Liver (tissue), 9 donors: ENCODE results near the gene NNT. TPM values are rescaled to one million over a fixed set of nuclear protein-coding genes. Genes with fewer than 3 reads are reported as not detected.
"Not testable (repeated sequence)": the region's sequence is repeated elsewhere in the genome, so short reads cannot be mapped to it uniquely, and the experiment has no call there.

ENCODE experiments used
- DNase-seq: peaks from one replicate; pipeline ENCODE4 v3.0.0-alpha.2; 2017; ENCODE audit warnings: low spot score
- H3K27ac ChIP-seq, 2 donors: one replicate each; pipeline ENCODE4 v1.7.0; 2013; ENCODE audit warnings: inconsistent platforms in 2 of 2, low read length in 2 of 2, control low read depth in 1 of 2, low read depth in 1 of 2, mild to moderate bottlenecking in 1 of 2
- H3K27me3 ChIP-seq, 4 donors: one replicate each; pipeline versions ENCODE4 v1.6.1 to v1.7.0; 2013; ENCODE audit warnings: low read length in 3 of 4, inconsistent platforms in 1 of 4, mild to moderate bottlenecking in 1 of 4, moderate library complexity in 1 of 4; ENCODE audit not compliant: control insufficient read depth in 4 of 4, insufficient read depth in 4 of 4
- H3K36me3 ChIP-seq, 4 donors: one replicate each; pipeline versions ENCODE4 v1.6.1 to v1.7.0; 2013; ENCODE audit warnings: low read length in 3 of 4, mild to moderate bottlenecking in 3 of 4, low read depth in 1 of 4, moderate library complexity in 1 of 4; ENCODE audit not compliant: control insufficient read depth in 4 of 4, insufficient read depth in 3 of 4
- H3K4me1 ChIP-seq, 4 donors: one replicate each; pipeline versions ENCODE4 v1.6.1 to v1.7.0; 2013; ENCODE audit warnings: low read length in 3 of 4, mild to moderate bottlenecking in 3 of 4, moderate library complexity in 1 of 4; ENCODE audit not compliant: control insufficient read depth in 4 of 4, insufficient read depth in 4 of 4
- H3K4me3 ChIP-seq, 3 donors: one replicate each; pipeline versions ENCODE4 v1.6.1 to v1.7.0; 2013; ENCODE audit warnings: low read length in 3 of 3, control low read depth in 1 of 3, low read depth in 1 of 3, mild to moderate bottlenecking in 1 of 3
- H3K9ac ChIP-seq, 2 donors: one replicate each; pipeline ENCODE4 v1.7.0; 2013; ENCODE audit warnings: low read length in 2 of 2, mild to moderate bottlenecking in 2 of 2, moderate library complexity in 2 of 2, control low read depth in 1 of 2, low read depth in 1 of 2
- H3K9me3 ChIP-seq, 4 donors: one replicate each; pipeline versions ENCODE4 v1.6.1 to v1.7.0; 2013; ENCODE audit warnings: low read length in 3 of 4; ENCODE audit not compliant: control insufficient read depth in 4 of 4
- ATF3 ChIP-seq: IDR thresholded peaks from 2 replicates; pipeline ENCODE4 v1.6.1; 2016; ENCODE audit warnings: antibody characterized with exemption
- CTCF ChIP-seq: fragments of 150-350 bp; IDR thresholded peaks from 2 replicates; pipeline ENCODE4 v1.5.1; 2017; ENCODE audit warnings: improper control_type of control experiment, low read depth, low read length; ENCODE audit not compliant: missing input control
- EGR1 ChIP-seq, 2 donors: IDR thresholded peaks; 2 replicates each; pipeline ENCODE4 v1.6.1; 2016 to 2018; ENCODE audit warnings: antibody characterized with exemption in 2 of 2, low read depth in 2 of 2
- FOXA1 ChIP-seq: IDR thresholded peaks from 2 replicates; pipeline ENCODE4 v1.6.1; 2016; ENCODE audit warnings: antibody characterized with exemption
- FOXA2 ChIP-seq: IDR thresholded peaks from 2 replicates; pipeline ENCODE4 v1.6.1; 2016; ENCODE audit warnings: antibody characterized with exemption
- GABPA ChIP-seq, 2 donors: IDR thresholded peaks in 1 of 2; conservative IDR thresholded peaks in 1 of 2; 2 replicates each; pipeline ENCODE4 v1.6.1; 2016; ENCODE audit warnings: antibody characterized with exemption in 2 of 2, mild to moderate bottlenecking in 1 of 2, moderate library complexity in 1 of 2
- HNF4A ChIP-seq, 2 donors: conservative IDR thresholded peaks; 2 replicates each; pipeline ENCODE4 v1.6.1; 2016; ENCODE audit warnings: antibody characterized with exemption in 2 of 2, mild to moderate bottlenecking in 2 of 2
- HNF4G ChIP-seq: IDR thresholded peaks from 2 replicates; pipeline ENCODE4 v1.6.1; 2016; ENCODE audit warnings: antibody characterized with exemption
- JUND ChIP-seq, 2 donors: IDR thresholded peaks; 2 replicates each; pipeline ENCODE4 v1.6.1; 2016; ENCODE audit warnings: antibody characterized with exemption in 2 of 2
- NR2F2 ChIP-seq: IDR thresholded peaks from 2 replicates; pipeline ENCODE4 v1.6.1; 2016; ENCODE audit warnings: antibody characterized with exemption
- RXRA ChIP-seq, 2 donors: IDR thresholded peaks; 2 replicates each; pipeline ENCODE4 v1.6.1; 2017 to 2018; ENCODE audit warnings: antibody characterized with exemption in 2 of 2, mild to moderate bottlenecking in 1 of 2
- SP1 ChIP-seq: IDR thresholded peaks from 2 replicates; pipeline ENCODE4 v1.6.1; 2018; ENCODE audit warnings: antibody characterized with exemption, mild to moderate bottlenecking
- TAF1 ChIP-seq: conservative IDR thresholded peaks from 2 replicates; pipeline ENCODE4 v1.6.1; 2016; ENCODE audit warnings: antibody characterized with exemption, mild to moderate bottlenecking
- YY1 ChIP-seq: IDR thresholded peaks from 2 replicates; pipeline ENCODE4 v1.6.1; 2016; ENCODE audit warnings: antibody characterized with exemption, mild to moderate bottlenecking
- WGBS: extraction: QIAGEN DNeasy Blood & Tissue Kit; methylation state at CpG from one replicate; pipeline ENCODE4 v1.1.7; 2013; 5-methylcytosine and 5-hydroxymethylcytosine counted together
- polyA plus RNA-seq, 2 donors: library from polyadenylated mRNA; stranded (reverse) in 1 of 2; unstranded in 1 of 2; fragments of 200-250 nt in 1 of 2; fragments of >200 nt in 1 of 2; fragmentation: Nextera tagmentation in 1 of 2; extraction: Ambion mirVana in 1 of 2; gene quantifications; one replicate each; pipeline versions ENCODE4 v1.2.1 to v1.2.3, GENCODE V29; 2013 to 2015
- total RNA-seq, 2 donors: library from RNA; depleted of rRNA; stranded (reverse); fragments of >200 nt; gene quantifications; one replicate each; pipeline ENCODE4 v1.2.3, GENCODE V29; 2014
- TF ChIP-seq, protein P1 (sequence below): IDR thresholded peaks from 2 replicates; pipeline ENCODE4 v1.6.1; 2016; ENCODE audit warnings: antibody characterized with exemption
- TF ChIP-seq, protein P2 (sequence below): IDR thresholded peaks from 2 replicates; pipeline ENCODE4 v1.6.1; 2016; ENCODE audit warnings: antibody characterized with exemption, mild to moderate bottlenecking
- donor health status: healthy.
- donor health status: healthy.
- donor health status: healthy.
- donor health status: healthy.
- donor health status: healthy.

Gene NNT
- total and polyA plus RNA-seq, 4 donors = 45.4 to 154 (median 89.2) TPM

DNA sequence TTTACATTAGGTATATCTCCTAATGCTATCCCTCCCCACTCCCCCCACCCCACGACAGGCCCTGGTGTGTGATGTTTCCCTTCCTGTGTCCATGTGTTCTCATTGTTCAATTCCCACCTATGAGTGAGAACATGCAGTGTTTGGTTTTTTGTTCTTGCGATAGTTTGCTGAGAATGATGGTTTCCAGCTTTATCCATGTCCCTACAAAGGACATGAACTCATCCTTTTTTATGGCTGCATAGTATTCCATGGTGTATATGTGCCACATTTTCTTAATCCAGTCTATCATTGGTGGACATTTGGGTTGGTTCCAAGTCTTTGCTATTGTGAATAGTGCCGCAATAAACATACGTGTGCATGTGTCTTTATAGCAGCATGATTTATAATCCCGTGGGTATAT is 64.4 kb downstream of the NNT start:
- H3K36me3 ChIP-seq, DNase-seq, H3K9me3 ChIP-seq: not testable (repeated sequence)

GRCh38 chr5:43674536-43674935 is 71.6 kb downstream of the NNT start:
- Histone ChIP-seq H3K4me3 (no peak overlapping the region), H3K9ac (no peak overlapping the region), H3K27me3 (no peaks in the 10 kb centered on the region), H3K36me3 (peaks cover 3 to 33% (median 6%) of the 10 kb centered on the region in 4 donors), H3K27ac (no peak overlapping the region), H3K9me3 (no peaks in the 10 kb centered on the region), H3K4me1 (no peaks in the 10 kb centered on the region)
- TF ChIP-seq YY1 (no peak), CTCF (no peak), EGR1 (IDR thresholded peaks at IDR 0.05; ENCODE audit: low read depth in 2 of 2) (no peak), HNF4G (no peak), SP1 (no peak), RXRA (IDR thresholded peaks at IDR 0.05) (no peak), ATF3 (no peak), FOXA1 (no peak), JUND (IDR thresholded peaks at IDR 0.05) (no peak), FOXA2 (no peak)
- no peak for DNase-seq

More for the DNA sequence above, 64.4 kb downstream of the NNT start:
- H3K27ac ChIP-seq, H3K9ac ChIP-seq, H3K4me3 ChIP-seq, H3K27me3 ChIP-seq, H3K4me1 ChIP-seq: not testable (repeated sequence)
- WGBS = 98% methylated on average over 5 of the region's 5 CpGs

DNA sequence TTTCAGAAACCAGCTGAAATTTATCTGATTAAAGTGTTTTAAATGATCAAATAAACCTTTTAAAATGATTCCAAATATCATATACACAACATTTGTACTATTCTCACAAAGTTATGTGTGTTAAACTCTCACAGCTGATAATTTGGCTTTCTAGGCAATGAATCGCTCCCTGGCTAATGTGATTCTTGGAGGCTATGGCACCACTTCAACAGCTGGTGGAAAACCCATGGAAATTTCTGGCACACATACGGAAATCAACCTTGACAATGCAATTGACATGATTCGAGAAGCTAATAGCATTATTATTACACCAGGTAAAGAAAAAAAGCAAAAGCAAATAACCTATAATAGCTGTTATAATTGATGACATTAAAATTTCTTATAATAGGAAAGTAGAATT is 72.4 kb downstream of the NNT start:
- Histone ChIP-seq H3K27me3 (no peaks in the 10 kb centered on the region), H3K36me3 (peaks cover 4 to 36% (median 7%) of the 10 kb centered on the region in 4 donors), H3K4me1 (no peaks in the 10 kb centered on the region), H3K9ac (no peak overlapping the region), H3K27ac (no peak overlapping the region), H3K4me3 (no peak overlapping the region), H3K9me3 (no peaks in the 10 kb centered on the region)
- DNase-seq = no peak
- WGBS = 98% methylated on average over 3 of the region's 3 CpGs
- TF ChIP-seq JUND (IDR thresholded peaks at IDR 0.05) (no peak), HNF4A (conservative IDR thresholded peaks at IDR 0.05) (no peak), TAF1 (no peak), NR2F2 (no peak)

DNA sequence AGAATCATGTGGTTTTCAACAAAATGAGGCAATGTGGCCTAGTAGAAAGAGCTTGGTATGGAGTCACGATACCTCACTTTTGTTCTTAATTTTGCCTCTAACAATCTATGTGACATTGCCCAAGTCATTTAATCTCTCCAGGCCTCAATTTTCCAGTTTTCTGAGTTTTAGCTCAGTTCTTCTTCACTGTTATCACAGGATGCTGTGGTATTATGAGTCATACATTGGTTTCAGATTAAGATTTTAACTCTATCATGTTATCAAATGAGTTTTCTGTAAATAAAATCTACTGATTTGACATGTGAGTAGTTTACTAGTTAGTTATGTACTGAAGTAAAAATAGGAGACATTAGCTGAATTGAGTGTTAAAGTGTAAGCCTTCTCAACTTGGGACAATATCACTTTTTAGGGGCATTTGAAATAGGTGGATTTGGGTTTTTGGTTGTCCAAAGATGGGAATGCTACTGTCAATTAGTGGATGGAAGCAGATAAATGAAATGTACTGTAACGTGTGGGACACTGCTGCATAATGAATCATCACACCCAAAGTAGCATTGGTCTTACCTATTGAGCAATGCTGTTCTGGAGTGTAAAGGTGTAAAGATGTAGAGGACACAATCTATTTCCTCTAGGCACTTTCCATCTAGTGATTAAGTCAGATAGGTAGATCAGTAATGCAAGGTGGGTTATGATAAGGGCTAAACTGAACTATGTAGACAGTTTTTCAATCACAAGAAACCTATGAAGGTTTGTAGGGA is 73.3 kb downstream of the NNT start:
- Histone ChIP-seq H3K9me3 (no peaks in the 10 kb centered on the region), H3K27ac (no peak overlapping the region), H3K27me3 (no peaks in the 10 kb centered on the region), H3K9ac (no peak overlapping the region), H3K36me3 (peaks cover 4 to 41% (median 7%) of the 10 kb centered on the region in 4 donors), H3K4me3 (no peak overlapping the region), H3K4me1 (no peaks in the 10 kb centered on the region)
- DNase-seq = no peak
- WGBS = 95% methylated on average over 2 of the region's 2 CpGs
- TF ChIP-seq, protein P1, sequence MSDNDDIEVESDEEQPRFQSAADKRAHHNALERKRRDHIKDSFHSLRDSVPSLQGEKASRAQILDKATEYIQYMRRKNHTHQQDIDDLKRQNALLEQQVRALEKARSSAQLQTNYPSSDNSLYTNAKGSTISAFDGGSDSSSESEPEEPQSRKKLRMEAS = no peak
- TF ChIP-seq FOXA1 = no peak
- no peak for TF ChIP-seq EGR1 (IDR thresholded peaks at IDR 0.05; ENCODE audit: low read depth in 2 of 2)
- TF ChIP-seq, protein P2, sequence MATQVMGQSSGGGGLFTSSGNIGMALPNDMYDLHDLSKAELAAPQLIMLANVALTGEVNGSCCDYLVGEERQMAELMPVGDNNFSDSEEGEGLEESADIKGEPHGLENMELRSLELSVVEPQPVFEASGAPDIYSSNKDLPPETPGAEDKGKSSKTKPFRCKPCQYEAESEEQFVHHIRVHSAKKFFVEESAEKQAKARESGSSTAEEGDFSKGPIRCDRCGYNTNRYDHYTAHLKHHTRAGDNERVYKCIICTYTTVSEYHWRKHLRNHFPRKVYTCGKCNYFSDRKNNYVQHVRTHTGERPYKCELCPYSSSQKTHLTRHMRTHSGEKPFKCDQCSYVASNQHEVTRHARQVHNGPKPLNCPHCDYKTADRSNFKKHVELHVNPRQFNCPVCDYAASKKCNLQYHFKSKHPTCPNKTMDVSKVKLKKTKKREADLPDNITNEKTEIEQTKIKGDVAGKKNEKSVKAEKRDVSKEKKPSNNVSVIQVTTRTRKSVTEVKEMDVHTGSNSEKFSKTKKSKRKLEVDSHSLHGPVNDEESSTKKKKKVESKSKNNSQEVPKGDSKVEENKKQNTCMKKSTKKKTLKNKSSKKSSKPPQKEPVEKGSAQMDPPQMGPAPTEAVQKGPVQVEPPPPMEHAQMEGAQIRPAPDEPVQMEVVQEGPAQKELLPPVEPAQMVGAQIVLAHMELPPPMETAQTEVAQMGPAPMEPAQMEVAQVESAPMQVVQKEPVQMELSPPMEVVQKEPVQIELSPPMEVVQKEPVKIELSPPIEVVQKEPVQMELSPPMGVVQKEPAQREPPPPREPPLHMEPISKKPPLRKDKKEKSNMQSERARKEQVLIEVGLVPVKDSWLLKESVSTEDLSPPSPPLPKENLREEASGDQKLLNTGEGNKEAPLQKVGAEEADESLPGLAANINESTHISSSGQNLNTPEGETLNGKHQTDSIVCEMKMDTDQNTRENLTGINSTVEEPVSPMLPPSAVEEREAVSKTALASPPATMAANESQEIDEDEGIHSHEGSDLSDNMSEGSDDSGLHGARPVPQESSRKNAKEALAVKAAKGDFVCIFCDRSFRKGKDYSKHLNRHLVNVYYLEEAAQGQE = no peak
- no peak for TF ChIP-seq GABPA (IDR thresholded peaks at IDR 0.05 in 1 of 2, conservative IDR thresholded peaks at IDR 0.05 in 1 of 2)
- TF ChIP-seq RXRA (IDR thresholded peaks at IDR 0.05) = no peak
